SK-N-SH (cell line): ENCODE results near the gene OR2AJ1.

ENCODE experiments used
- EP300 ChIP-seq, 2 experiments: IDR thresholded peaks; 2 replicates each; pipeline versions ENCODE4 v1.4.0 to v1.6.1; 2012; ENCODE audit warnings: borderline replicate concordance in 1 of 2, low read depth in 1 of 2, low read length in 1 of 2
- FOXJ3 ChIP-seq: sonication (generic); formaldehyde crosslinking; IDR thresholded peaks from 2 replicates; pipeline ENCODE4 v1.5.1; 2020; ENCODE audit warnings: mild to moderate bottlenecking, missing genetic modification reagents
- JUND ChIP-seq: IDR thresholded peaks from 2 replicates; pipeline ENCODE4 v1.4.0; 2012
- MXI1 ChIP-seq: IDR thresholded peaks from 2 replicates; pipeline ENCODE4 v1.6.1; 2012; ENCODE audit warnings: mild to moderate bottlenecking, low read depth, low read length, improper control_type of control experiment
- POLR2AphosphoS5 ChIP-seq: IDR thresholded peaks from 2 replicates; pipeline ENCODE4 v1.6.1; 2012; ENCODE audit warnings: low read depth, low read length
- RFX5 ChIP-seq: IDR thresholded peaks from 2 replicates; pipeline ENCODE4 v1.6.1; 2012; ENCODE audit warnings: mild to moderate bottlenecking, improper control_type of control experiment, low read length
- TEAD4 ChIP-seq: IDR thresholded peaks from 2 replicates; pipeline ENCODE4 v1.4.0; 2012; ENCODE audit warnings: mild to moderate bottlenecking, borderline replicate concordance; ENCODE audit not compliant: insufficient read depth
- TF ChIP-seq, protein P1 (sequence below): fragments of 200-600 bp; sonication (generic); IDR thresholded peaks from 2 replicates; pipeline ENCODE4 v1.6.1; 2017; ENCODE audit warnings: antibody characterized with exemption, mild to moderate bottlenecking, moderate library complexity
- TF ChIP-seq, protein P2 (sequence below): IDR thresholded peaks from 2 replicates; pipeline ENCODE4 v1.4.0; 2012; ENCODE audit warnings: low read depth, borderline replicate concordance
- TF ChIP-seq, protein P3 (sequence below): fragments of 150-350 bp; IDR thresholded peaks from 2 replicates; pipeline ENCODE4 v1.6.1; 2016; ENCODE audit warnings: mild to moderate bottlenecking, low read depth, low read length
- TF ChIP-seq, protein P4 (sequence below): fragments of 150-350 bp; IDR thresholded peaks from 2 replicates; pipeline ENCODE4 v1.6.1; 2017; ENCODE audit warnings: antibody characterized with exemption, low read length, low read depth, borderline replicate concordance

DNA sequence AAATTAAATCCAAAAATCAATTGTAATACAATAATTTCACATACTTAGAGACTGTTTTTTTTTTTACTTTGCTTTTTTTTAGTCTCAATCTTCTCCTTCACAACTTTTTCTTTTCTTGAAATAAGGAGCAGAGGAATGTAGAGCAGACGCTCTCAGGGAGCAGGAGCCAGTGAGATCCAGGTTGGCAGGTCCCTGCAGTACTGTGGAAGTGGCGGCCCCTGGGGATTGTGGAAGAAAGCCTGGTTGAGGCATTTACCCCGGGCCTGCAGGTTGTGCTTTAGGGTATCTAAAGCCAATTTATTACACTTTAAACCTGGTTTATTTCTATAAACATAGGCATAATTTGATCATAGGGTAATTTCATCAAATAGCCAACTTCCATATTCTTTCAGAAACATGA is 748 bp upstream of the OR2AJ1 start:
- TF ChIP-seq, protein P1, sequence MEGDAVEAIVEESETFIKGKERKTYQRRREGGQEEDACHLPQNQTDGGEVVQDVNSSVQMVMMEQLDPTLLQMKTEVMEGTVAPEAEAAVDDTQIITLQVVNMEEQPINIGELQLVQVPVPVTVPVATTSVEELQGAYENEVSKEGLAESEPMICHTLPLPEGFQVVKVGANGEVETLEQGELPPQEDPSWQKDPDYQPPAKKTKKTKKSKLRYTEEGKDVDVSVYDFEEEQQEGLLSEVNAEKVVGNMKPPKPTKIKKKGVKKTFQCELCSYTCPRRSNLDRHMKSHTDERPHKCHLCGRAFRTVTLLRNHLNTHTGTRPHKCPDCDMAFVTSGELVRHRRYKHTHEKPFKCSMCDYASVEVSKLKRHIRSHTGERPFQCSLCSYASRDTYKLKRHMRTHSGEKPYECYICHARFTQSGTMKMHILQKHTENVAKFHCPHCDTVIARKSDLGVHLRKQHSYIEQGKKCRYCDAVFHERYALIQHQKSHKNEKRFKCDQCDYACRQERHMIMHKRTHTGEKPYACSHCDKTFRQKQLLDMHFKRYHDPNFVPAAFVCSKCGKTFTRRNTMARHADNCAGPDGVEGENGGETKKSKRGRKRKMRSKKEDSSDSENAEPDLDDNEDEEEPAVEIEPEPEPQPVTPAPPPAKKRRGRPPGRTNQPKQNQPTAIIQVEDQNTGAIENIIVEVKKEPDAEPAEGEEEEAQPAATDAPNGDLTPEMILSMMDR = no peak
- TF ChIP-seq, protein P2, sequence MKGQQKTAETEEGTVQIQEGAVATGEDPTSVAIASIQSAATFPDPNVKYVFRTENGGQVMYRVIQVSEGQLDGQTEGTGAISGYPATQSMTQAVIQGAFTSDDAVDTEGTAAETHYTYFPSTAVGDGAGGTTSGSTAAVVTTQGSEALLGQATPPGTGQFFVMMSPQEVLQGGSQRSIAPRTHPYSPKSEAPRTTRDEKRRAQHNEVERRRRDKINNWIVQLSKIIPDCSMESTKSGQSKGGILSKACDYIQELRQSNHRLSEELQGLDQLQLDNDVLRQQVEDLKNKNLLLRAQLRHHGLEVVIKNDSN = no peak
- no peak for TF ChIP-seq JUND
- TF ChIP-seq, protein P3, sequence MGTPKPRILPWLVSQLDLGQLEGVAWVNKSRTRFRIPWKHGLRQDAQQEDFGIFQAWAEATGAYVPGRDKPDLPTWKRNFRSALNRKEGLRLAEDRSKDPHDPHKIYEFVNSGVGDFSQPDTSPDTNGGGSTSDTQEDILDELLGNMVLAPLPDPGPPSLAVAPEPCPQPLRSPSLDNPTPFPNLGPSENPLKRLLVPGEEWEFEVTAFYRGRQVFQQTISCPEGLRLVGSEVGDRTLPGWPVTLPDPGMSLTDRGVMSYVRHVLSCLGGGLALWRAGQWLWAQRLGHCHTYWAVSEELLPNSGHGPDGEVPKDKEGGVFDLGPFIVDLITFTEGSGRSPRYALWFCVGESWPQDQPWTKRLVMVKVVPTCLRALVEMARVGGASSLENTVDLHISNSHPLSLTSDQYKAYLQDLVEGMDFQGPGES = no peak
- TF ChIP-seq RFX5 = no peak
- TF ChIP-seq MXI1 = no peak
- TF ChIP-seq, protein P4, sequence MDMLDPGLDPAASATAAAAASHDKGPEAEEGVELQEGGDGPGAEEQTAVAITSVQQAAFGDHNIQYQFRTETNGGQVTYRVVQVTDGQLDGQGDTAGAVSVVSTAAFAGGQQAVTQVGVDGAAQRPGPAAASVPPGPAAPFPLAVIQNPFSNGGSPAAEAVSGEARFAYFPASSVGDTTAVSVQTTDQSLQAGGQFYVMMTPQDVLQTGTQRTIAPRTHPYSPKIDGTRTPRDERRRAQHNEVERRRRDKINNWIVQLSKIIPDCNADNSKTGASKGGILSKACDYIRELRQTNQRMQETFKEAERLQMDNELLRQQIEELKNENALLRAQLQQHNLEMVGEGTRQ = no peak
- TF ChIP-seq TEAD4 = no peak
- TF ChIP-seq POLR2AphosphoS5 = no peak
- no peak for TF ChIP-seq FOXJ3 (CRISPR knock-in tag)
- no peak for TF ChIP-seq EP300 (IDR thresholded peaks at IDR 0.05; ENCODE audit: borderline replicate concordance in 1 of 2, low read depth in 1 of 2, low read length in 1 of 2)
